ENCODE data around the gene PCA3.

PCA3 gene

GRCh38 chr9:76812591-76812990, 48.4 kb downstream of the PCA3 start:
- Histone ChIP-seq H3K36me3 (ENCODE audit: insufficient read depth) (no peaks in the 10 kb centered on the region), H2AFZ (ENCODE audit: low read depth) (no peak overlapping the region), H3K79me2 (ENCODE audit: insufficient read depth, low read depth) (no peaks in the 10 kb centered on the region), H3K4me2 (no peak overlapping the region), H3K9ac (no peak overlapping the region), H3K4me1 (ENCODE audit: low read depth, poor library complexity, severe bottlenecking) (peaks cover 3% of the 10 kb centered on the region), H3K4me3 (IDR thresholded peaks at IDR 0.05; ENCODE audit: insufficient read depth, low read depth, low read length) (no peak overlapping the region), H3K27ac (no peak overlapping the region), H3K27me3 (ENCODE audit: insufficient read depth, low read depth) (no peaks in the 10 kb centered on the region), H4K20me1 (ENCODE audit: insufficient read depth) (no peaks in the 10 kb centered on the region)
- TF ChIP-seq CTCF (conservative IDR thresholded peaks at IDR 0.05; ENCODE audit: low read depth, low read length): no peak

- Histone ChIP-seq H4K20me1 (ENCODE audit: insufficient read depth) (no peaks in the 10 kb centered on the region), H3K36me3 (ENCODE audit: insufficient read depth) (no peaks in the 10 kb centered on the region), H3K27ac (no peak overlapping the region), H3K4me2 (no peak overlapping the region), H3K79me2 (ENCODE audit: insufficient read depth, low read depth) (no peaks in the 10 kb centered on the region), H3K4me3 (IDR thresholded peaks at IDR 0.05; ENCODE audit: insufficient read depth, low read depth, low read length) (no peak overlapping the region), H3K9ac (no peak overlapping the region), H2AFZ (ENCODE audit: low read depth) (no peak overlapping the region), H3K27me3 (ENCODE audit: insufficient read depth, low read depth) (no peaks in the 10 kb centered on the region), H3K4me1 (ENCODE audit: low read depth, poor library complexity, severe bottlenecking) (no peaks in the 10 kb centered on the region)
- TF ChIP-seq CTCF (conservative IDR thresholded peaks at IDR 0.05; ENCODE audit: low read depth, low read length): no peak
Observed at GRCh38 chr9:76817489-76817888, 53.3 kb downstream of the PCA3 start.

- Histone ChIP-seq H2AFZ (ENCODE audit: low read depth) (no peak overlapping the region), H3K27me3 (ENCODE audit: insufficient read depth, low read depth) (no peaks in the 10 kb centered on the region), H3K4me2 (no peak overlapping the region), H3K27ac (no peak overlapping the region), H3K36me3 (ENCODE audit: insufficient read depth) (no peaks in the 10 kb centered on the region), H3K4me3 (IDR thresholded peaks at IDR 0.05; ENCODE audit: insufficient read depth, low read depth, low read length) (no peak overlapping the region), H4K20me1 (ENCODE audit: insufficient read depth) (no peaks in the 10 kb centered on the region), H3K79me2 (ENCODE audit: insufficient read depth, low read depth) (no peaks in the 10 kb centered on the region), H3K4me1 (ENCODE audit: low read depth, poor library complexity, severe bottlenecking) (no peaks in the 10 kb centered on the region), H3K9ac (no peak overlapping the region)
- TF ChIP-seq CTCF (conservative IDR thresholded peaks at IDR 0.05; ENCODE audit: low read depth, low read length): no peak
Observed at GRCh38 chr9:76818271-76818670, 54.0 kb downstream of the PCA3 start.

- no peaks in the 10 kb centered on the region for H3K36me3 ChIP-seq (ENCODE audit: insufficient read depth)
- no peaks in the 10 kb centered on the region for H3K79me2 ChIP-seq (ENCODE audit: insufficient read depth, low read depth)
- no peak overlapping the region for H3K4me3 ChIP-seq (IDR thresholded peaks at IDR 0.05; ENCODE audit: insufficient read depth, low read depth, low read length)
- H2AFZ ChIP-seq (ENCODE audit: low read depth): no peak overlapping the region
- TF ChIP-seq CTCF (conservative IDR thresholded peaks at IDR 0.05; ENCODE audit: low read depth, low read length): no peak
- no peaks in the 10 kb centered on the region for H4K20me1 ChIP-seq (ENCODE audit: insufficient read depth)
- H3K27ac ChIP-seq: no peak overlapping the region
- H3K4me1 ChIP-seq (ENCODE audit: low read depth, poor library complexity, severe bottlenecking): no peaks in the 10 kb centered on the region
- no peaks in the 10 kb centered on the region for H3K27me3 ChIP-seq (ENCODE audit: insufficient read depth, low read depth)
- H3K4me2 ChIP-seq: no peak overlapping the region
- no peak overlapping the region for H3K9ac ChIP-seq
Observed at GRCh38 chr9:76820431-76820830, 56.2 kb downstream of the PCA3 start.

Data from KMS-11 (cell line).